NCI-H524 treated with DMSO at 0.1 percent for 48 hours (cell line): ENCODE measurements around the gene EGFL8.

ENCODE experiments used
- DNase-seq: peaks from one replicate; lab custom pipeline; 2025; lab: John Stamatoyannopoulos, UW

The EGFL8 gene

DNA sequence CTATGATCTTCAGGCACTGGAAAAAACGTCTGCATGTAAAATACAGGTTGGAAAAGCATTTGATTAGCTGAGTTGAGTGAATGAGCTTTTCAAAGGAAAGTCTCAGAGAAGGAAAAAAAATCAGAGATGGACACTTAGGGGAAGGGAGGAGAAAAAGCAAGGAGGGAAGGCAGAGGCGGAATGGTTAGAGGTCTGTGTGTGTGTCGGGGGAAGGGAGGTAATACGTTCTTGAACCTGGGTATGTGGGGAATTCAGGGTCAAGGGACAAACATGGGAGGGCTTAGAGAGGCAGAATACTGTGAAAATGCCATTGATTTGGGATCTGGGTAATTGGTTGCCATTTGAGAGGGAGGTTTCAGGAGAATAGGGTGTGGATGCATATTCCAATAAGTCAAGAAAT is 17.7 kb upstream of the EGFL8 start:
- no peak for DNase-seq

DNA sequence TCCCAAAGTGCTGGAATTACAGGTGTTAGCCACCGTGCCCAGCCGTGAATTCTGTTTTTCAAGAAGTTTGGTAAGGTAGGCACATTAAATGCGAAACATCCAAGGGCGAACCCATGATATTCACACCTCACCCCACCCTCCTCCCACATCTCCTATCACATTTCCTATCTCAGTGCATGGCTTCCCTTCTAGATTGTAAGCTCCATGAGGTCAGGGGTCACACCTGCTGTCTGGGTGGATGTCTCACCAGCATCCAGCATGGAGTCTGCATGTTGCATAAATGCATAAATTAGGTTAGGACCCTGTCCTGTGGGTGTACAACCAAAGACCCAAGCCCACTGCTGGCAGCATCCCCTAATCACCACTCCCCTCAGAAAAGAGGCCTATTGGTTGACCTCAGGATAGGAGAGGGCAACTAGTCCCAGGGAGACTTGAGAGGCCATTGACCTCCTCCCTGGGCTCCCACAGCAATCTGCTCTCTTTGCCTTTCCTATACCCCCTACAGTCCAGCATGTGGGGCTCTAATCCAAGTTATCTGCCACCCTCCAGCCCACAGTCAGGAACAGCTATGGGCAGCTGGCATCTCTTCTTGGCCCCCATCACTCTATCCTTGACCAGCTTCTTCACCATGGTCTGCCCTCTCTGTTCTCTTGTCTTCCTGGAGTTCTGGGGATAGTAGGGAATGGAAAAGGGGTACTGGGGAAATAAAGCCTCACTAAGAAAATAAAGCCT is 16.8 kb upstream of the EGFL8 start:
- DNase-seq: no peak

GRCh38 chr6:32148289-32149091 is 15.9 kb upstream of the EGFL8 start:
- no peak for DNase-seq

DNA sequence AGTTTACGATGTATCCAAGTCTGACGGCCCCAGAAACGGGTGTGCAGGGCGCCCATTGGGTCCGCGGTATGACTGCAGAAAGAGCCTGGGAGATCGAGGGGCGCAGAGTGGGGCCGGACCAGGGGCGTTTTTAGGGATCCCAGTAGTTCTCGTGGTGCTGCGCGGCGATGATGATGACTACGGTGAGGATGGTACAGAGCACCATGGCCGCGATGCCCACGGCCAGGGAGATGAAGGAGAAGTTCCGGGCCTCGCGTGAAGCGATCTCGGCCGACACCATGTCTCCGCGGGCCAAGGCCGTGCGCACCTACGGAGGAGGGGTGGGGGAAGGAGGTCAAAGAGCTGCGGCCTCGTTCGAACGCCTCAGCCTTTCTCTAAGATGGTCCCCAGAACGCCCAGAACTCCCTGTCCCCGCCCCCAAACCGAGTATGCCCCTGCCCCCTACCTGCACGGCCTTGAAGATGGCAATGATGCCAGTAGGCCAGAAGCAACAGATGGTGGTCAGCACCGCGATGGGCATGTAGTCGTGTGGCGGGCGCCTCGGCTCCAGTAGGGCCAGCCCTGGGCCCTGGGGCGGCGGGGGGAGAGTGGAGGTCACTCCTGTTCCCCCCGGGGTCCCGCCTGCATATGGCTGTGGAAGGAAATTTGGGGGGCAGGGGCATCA is 15.2 kb upstream of the EGFL8 start:
- DNase-seq: no peak

DNA sequence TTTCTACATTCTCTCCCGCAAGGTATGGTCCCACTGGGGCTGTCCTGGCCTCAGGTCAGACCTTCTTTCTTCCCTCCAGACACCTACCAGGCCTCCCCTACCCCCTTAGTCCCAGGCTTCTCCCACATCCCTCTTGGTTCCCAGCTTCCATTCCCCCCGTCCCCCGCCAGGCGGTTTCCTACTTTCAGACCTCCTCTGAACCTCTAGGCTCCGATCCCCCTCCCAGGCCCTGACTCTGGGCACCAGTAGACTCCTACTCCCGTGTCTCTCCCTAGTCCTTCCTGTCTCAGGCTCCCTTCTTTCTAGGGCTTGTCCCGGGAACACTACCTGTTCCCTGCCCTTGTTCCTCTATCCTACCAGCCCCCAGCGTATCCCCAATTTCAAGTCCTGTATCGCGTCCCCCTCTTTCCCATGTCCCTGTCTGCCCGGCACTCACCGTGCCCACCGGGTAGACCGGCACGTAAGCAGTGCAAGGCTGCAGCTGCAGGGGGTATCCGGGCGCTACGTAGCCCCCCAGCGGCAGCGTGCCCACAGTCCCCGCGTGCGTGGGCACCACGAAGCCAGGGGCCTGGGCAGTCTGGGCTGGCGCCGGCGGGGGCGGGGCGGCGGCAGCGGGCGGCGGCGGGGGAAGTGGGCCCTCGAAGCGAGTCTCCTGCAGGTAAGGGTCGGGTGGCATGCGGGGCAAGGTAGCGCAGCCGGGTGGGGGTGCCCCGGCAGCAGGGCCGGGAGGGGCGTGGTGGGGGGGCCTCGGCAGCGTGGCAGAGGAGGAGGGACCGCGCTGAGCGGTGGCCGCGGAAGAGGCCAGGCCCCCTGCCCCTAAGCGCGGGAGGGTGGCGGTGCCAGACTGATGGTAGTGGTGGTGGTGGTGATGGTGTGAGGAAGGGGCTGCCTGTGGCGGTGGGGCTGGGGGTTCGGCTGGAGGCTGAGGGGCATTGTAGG is 14.2 kb upstream of the EGFL8 start:
- no peak for DNase-seq

GRCh38 chr6:32151181-32151862 is 13.1 kb upstream of the EGFL8 start:
- DNase-seq: peak; percentile 97

DNA sequence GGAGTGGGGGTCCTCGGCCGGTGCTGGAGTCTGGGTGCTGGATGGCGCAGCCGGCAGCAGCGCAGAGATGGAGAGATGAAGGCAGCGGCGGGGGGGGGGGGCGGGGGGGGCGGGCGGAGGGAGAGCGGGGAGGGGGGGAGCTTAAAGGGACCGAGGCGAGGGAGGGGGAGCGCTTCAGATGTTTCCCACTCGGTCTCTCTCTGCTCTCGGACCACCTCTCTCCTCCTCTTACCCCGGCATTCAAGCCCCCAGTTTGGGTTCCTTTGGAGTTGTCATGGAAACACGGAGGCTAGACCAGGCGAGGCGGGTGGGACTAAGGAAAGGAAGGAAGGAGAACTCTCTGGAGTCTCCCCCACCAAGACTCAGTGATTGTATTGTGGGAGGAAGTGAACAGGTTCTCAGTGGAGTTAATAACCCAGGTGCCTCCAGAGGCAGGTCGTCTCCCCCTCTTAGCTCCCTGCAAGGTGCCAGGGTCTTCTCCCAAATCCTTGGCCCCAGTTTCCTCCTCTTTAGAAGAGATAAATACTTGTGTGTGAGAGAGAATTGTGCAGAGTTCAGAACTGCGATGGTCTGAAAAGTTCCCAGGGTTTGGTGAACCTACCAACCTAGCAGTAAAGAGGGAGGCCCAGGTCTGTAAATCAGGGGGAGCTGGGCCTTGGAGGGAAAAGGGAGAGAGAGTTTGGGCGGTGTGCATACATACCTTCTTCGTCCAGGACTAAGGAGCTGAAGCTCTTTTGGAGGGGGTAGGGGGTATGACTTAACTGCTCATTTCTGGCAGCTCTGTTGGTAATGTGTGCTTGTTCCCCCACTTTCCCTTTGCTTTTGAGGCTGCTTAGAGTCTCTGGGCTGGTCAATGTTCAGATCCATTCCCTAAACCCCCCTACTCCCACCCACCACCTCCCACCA is 12.3 kb upstream of the EGFL8 start, which contains the start of gene PRRT1:
Gene PRRT1, minus strand, starts transcription at position 77 of the 906 bp plus-strand sequence. CDS start 112 bp downstream, outside the sequence.
- DNase-seq: no peak

- DNase-seq: no peak
Observed at GRCh38 chr6:32152769-32153563, 11.4 kb upstream of the EGFL8 start.

DNA sequence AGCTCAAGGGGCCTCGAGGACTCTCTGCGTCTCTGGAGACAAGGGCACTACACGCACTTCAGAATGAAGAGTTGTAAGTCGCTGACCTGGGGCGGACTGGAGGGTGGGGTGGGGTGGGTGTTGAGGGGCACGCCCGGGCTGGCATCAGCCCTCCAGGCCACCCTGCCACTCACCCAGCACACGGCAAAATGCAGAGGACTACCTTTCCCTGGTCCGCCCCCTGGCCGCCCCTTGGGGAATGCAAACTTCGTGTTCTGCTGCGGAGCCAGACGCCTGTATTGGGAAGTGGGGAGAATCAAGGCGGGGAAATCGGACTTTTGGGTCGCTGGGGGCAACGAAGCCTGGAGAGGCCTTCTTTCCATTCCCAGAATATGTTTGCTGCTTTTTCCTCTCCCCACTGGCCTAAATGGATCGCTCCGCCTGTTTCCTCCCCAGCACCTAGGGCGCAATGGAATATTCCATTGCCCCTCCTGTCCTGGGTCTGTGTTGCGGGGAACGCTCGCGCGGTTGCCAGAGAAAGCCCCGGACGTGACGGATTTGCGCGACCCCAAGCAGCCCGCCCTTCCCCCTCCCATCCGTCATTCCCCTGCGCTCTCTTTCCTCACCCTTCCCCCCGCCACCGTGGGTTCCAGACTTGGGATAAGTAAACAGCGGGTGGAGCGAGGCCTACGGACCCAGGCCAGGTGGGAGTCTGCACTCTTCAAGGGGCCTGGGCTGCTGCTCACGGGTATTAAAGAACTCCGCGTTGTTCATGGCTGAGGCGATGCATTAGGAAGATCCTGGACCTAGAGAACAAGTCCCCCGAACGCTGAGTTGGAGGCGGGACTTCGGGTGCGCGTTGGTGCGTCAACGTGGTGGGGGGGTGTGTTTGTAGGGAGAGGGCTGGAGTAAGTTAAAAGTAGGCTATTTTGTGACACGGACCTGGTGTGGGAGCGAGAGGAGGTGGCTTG is 10.6 kb upstream of the EGFL8 start, which contains the start of gene PPT2:
Gene PPT2, plus strand, starts transcription at position 578 of the 950 bp plus-strand sequence. CDS start 454 bp downstream, outside the sequence.
- peak; percentile 60 for DNase-seq

- DNase-seq: peak; percentile 41
Observed at GRCh38 chr6:32154514-32155161, 9.8 kb upstream of the EGFL8 start.

- DNase-seq: no peak
Observed at GRCh38 chr6:32156891-32157290, 7.5 kb upstream of the EGFL8 start.

- DNase-seq: no peak
Observed at GRCh38 chr6:32158052-32158451, 6.3 kb upstream of the EGFL8 start.

DNA sequence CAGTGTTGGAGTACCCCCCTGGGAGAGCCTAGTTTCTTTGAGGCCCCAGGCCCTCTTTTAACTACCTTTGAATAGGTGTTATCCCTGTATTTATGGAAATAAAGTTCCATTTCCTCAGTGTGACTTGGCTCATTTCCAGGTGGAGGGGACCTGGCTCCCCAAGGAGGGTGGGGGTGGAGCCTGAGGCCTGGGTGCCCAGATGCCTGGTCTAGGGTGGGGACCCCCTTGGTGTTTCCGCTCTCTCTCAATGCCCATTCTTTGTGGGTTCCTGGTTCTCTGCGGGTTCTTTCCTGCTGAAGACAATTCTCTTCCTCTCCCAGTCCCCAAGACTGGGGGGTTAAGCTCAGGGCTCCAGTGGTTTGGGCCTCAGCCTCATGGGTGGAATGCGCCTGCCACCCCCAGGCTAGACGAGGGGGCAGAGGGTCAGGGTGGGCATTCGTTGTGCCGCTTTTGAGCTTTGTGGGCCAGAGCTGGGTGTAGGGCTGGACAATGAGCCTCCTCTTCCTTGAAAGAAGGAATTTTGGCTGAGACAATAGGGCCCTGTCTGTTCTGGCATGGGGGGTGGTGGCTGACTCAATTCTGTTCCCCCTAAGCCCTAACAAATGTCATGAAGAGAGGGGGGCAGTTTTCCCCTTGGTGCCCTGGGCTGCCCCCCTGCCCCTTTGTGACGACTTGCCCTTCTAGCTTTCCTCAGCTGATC is 686 bp upstream of the EGFL8 start:
- DNase-seq: no peak

GRCh38 chr6:32166411-32167061 is 2.1 kb downstream of the EGFL8 start:
- no peak for DNase-seq

DNA sequence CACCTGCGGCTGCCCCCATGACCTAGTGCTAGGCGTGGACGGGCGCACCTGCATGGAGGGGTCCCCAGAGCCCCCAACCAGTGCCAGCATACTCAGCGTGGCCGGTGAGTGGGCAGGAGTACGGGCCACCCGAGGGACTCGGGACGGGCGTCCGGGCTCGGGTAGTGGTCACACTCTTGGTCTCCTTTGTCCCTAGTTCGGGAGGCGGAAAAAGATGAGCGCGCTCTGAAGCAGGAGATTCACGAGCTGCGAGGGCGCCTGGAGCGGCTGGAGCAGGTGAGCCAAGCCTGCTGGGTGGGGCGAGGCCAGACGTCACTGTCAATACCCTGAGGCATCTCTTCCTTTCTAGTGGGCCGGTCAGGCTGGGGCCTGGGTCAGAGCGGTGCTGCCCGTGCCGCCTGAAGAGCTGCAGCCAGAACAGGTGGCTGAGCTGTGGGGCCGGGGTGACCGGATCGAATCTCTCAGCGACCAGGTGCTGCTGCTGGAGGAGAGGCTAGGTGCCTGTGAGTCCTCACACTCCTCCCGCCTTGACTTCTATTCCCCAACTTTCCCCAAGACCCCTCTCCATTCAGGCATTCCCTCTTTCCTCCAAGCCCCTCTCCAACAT is 2.9 kb downstream of the EGFL8 start:
- DNase-seq: no peak
